GM19372 (cell line): ENCODE data around the gene LRRK2.
"Not testable (repeated sequence)": the region's sequence is repeated elsewhere in the genome, so short reads cannot be mapped to it uniquely, and the experiment has no call there.

ENCODE experiments used
- ATAC-seq: cut with Tn5 transposase; IDR thresholded peaks from one replicate; pipeline ENCODE4 v1.9.1; 2021; ENCODE audit warnings: mild to moderate bottlenecking, low read depth, moderate library complexity; ENCODE audit not compliant: unreplicated experiment

The LRRK2 gene

DNA sequence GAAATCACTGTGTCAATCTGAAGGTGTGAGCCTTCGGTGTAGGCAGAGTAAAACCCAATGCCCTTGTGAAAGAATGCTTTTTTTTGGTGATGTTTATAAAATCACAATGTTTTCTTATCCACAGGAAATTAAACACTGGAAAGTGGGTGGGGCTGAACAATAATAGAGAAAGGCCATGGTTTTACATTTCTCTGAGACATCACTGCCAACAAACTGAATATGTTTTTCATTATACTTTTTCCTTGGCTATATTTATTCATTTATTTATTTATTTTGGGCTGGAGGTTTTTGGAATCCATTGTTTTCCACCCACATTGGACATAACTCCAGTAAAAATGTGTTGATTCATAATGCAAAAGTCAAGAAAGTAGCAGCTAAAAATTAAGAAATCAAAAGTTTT lies 16.9 kb downstream of the LRRK2 start:
- no peak for ATAC-seq

DNA sequence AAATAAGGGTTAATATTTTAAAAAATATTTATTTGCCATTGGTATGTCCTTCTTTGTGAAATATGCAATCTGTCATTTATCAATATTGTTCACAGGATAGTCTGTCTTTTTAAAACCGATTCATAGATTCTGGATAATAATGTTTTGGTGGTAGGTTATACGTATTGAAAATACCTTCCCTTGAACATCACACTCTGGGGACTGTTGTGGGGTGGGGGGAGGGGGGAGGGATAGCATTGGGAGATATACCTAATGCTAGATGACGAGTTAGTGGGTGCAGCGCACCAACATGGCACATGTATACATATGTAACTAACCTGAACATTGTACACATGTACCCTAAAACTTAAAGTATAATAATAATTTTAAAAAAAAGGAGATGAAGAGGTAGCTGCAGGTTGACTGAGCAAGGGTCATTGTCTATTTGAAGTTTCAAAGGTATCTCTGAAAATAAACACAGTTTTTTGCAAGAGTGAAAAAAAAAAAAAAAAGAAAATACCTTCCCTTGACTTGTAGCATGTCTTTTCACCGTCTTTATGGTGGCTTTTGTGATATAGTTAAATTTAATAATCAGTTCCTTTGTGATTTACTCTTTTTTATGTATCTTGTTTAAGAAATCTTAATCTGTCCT lies 19.8 kb downstream of the LRRK2 start:
- ATAC-seq: not testable (repeated sequence)

DNA sequence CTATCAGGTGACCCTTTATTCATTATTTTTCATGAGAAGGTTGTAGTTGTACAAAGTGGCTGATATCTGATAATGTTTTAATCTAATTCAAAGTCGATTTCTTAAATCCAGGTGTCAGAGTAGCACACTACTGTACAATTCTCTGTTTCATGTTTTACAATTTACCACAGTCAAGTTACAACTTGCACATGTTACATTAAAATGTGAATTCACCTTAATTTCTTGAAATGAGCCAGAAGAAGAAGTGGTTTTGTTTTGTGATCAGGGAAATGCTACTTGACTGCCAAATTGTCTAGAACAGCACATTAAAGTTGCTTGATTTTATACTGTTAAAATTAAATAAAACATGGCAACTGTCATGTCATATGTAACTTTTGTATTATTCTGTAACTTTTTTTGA lies 23.2 kb downstream of the LRRK2 start:
- ATAC-seq: no peak

DNA sequence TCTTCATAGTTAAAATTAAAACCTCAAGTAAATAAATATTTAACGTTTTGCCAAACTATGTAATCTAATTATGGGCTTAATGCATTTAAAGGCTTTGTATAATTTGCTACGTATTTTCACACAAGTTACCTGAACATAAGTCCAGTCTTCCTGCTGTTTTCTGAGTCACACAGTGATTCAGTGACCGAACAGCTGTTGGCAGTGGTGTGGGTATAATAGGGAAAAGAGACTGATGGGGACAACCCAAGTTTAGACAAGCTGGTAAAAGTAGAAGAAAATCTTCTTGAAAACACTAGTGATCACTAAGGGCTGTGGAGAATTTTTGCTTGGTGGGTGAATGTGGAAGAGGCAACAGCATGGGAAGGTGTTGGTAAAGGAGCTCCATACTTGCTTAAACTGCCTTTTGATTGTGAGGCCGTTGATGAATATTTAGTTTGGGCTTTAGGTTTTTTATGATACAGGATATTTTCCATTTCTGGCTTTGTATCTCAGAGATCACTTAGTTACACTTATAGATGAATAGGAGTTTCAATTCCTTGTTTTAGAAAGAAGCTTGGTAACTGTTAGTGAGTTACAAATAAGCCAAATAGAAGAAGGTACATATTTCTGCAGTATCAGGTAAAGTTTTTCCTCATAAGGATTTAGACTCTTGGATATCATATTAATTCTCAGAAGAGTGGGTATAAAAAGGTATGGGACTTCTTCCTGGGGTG lies 23.9 kb downstream of the LRRK2 start:
- ATAC-seq: no peak

DNA sequence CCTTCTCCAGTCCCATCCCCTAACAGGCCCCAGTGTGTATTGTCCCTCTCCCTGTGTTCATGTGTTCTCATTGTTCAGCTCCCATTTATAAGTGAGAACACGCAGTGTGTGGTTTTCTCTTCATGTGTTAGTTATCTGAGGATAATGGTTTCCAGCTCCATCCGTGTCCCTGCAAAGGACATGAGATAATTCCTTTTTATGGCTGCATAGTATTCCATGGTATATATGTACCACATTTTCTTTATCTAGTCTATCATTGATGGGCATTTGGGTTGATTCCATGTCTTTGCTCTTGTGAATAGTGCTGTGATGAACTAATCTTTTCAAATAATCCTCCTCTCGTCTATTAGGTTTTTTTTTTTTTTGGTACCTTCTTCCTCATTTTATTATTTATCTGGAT lies 25.9 kb downstream of the LRRK2 start:
- ATAC-seq: not testable (repeated sequence)

DNA sequence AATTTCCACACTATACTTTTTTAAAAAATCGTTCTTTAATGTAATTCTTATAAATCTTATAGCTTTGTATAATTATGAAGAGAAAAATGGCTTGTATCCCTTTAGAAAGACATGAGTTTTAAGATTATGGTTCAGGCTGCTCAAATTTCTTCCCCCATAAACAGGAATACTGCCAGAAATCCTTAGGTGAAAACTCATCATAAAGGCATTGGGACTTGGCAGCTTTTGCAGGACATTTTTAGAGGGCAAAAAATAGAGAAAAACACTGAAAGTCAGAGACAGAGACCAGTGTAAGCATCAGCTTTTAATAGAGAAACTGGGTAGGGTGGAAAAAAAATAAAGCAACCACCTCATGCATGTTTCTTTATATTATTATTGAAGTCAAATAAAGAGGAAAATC lies 29.1 kb downstream of the LRRK2 start:
- no peak for ATAC-seq

DNA sequence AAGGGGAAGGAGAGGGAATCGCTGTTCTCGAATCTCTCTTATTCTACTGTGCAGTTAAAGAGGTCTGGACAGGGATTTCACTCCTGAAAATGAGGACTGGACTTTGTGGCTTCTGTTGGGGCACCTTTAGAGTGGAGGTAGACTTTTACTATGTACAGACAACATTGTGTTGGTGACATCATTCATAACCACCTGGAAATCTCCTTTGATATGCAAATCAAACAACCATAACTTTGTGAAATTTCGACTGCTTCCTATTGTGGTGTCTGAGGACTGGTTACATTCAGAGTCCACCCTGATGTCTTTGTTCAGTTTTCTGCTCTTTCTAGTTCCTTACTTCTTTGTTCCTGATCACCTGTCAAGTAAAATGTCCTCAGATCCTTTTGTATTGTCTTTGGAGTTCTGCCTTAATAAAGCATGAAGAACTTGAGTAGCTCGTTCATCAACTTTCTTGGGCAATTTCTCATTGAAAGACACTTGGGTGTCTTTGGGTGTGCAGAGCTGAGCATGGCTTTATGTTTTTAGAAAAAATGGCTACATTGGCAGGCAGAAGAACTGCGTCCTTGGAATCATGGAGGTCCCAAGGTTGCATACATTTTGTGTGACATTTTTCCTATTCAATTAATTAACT lies 29.8 kb downstream of the LRRK2 start:
- no peak for ATAC-seq

DNA sequence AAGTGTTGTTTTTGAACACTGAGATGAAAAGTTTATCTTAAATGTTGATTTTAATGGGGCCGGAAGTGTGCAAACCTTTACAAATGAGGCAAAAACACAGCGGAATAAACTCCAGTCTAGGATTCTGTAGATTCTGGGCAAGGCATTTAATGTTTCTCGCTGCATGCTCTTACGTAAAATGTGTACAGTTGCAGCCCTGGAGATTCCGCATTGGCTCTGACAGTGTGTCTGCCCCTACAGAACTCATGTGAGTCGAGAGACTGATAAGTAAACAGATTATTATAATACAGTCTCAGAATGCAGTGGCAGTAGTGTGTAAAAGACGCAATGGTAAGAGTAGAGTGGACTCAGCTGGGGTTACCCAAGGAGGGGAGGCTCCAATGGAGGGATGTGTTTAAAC lies 33.6 kb downstream of the LRRK2 start:
- no peak for ATAC-seq

DNA sequence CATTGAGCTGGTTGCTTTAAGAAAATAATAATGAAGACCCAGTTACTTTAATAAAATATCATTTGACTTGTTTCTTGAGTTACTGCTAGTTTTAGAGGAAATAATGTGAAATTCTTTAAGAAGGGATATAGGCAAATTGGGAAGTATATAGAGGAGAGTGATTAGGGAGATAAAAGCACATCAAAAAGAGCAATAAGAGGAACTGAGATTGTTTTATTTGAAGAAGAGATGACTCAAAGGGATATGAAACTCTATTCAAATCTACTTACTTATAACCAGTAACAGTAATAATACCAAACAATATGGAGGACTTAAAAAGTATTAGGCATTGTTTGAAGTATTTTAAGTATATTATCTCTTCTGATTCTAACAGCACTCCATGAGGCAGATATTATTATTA lies 37.1 kb downstream of the LRRK2 start:
- peak; percentile 65 for ATAC-seq

DNA sequence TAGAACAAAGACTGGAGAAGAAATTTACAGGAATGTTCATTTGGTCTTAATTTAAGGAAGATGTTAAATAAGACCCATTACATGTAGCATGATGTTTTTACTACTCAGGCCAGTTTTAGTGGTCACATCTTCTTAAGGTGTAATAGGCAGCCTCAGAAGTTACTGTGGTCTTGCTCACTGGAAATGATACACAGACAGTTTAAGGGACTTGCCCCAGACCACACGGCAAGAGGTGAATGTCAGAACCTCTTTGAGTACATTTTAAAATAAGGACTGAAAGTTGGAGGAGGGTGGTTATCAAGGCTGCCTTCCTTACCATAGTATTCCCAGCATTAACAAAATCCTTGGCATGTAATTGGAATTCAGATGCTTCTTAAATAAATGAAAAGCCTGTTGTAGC lies 37.9 kb downstream of the LRRK2 start:
- peak; percentile 85 for ATAC-seq

DNA sequence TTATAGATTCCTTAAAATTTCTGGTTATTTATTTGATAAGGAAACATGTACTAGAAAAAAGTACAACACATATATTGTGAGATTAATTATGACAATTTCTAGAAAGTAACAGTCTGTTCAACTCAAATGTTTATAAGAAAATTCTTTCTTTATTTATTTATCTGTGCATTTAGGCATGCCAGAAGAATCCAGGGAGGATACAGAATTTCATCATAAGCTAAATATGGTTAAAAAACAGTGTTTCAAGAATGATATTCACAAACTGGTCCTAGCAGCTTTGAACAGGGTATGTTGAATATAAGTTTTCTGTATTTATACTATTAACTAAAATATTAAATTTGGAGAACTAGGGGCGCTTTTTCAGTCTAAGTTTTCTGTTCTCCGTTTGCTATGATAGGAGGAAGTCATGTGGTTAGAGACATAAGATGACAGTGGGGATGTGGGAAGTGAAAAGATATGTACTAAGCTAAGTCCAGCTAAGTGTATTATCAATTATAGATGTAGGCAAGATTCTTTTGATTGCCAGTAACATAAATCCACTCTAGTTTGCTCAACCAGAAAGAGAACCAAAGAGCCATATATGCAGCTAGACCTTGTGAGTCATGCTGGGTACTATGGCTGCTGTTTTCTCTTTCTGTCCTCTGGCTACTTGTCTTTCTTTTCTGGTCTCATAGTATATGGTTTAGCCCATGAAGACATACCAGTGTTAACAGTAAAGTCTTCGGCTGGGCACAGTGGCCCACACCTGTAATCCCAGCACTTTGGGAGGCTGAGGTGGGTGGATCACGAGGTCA lies 39.0 kb downstream of the LRRK2 start:
- ATAC-seq: peak; percentile 36

DNA sequence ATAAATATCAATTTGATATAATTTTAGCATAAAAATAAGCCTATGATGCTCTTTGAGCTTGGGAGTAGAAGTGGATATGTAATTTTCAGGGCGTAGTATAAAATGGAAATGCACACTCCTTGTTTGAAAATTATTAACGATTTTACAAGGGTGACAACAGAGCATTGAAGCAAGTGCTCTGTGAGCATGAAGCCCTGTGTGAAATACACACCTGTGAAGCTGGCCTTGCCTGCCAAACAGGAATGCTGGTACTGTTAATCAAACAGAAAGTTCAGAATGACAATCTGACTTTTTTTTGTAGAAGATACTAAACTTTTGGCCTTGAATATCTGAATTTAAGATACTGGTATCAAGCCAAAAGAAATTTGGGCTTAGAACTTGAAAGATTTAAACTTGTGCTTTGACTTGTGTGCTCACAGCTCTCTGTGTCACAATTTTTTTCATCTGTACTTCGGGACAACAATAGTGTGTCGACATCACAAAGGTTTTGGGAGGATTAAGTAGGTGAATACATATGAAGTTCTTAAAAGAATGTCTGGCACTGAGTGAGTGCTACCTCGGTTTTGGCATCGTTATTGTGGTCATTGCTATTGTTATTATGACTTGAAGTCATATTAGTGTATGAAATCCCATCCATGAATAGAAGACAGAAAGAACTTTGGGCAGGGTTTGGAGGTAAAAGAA lies 47.3 kb downstream of the LRRK2 start:
- ATAC-seq: no peak

DNA sequence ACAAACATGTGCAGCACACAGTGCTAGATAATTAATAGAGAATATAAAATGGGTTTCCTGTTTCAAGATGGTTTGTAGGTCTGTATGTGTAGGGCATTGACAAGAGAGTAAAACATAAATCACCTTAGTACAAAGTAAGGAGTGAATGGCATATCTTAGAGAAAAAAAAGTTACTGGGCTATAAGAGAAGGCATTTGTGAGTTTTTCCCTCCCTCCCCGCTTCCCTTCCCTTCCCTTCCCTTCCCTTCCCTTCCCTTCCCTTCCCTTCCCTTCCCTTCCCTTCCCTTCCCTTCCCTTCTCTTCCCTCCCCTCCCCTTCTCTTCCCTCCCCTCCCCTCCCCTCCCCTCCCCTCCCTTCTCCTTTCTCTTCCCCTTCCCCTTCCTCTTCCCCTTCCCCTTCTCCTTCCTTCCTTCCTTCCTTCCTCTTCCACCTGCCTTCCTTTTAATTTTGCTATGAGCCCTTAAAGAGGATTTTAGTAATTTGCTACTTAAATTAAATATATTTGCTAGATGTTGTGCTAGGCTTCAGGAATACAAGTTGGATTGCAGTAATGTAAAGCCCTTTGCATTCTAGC lies 57.1 kb downstream of the LRRK2 start:
- no peak for ATAC-seq

DNA sequence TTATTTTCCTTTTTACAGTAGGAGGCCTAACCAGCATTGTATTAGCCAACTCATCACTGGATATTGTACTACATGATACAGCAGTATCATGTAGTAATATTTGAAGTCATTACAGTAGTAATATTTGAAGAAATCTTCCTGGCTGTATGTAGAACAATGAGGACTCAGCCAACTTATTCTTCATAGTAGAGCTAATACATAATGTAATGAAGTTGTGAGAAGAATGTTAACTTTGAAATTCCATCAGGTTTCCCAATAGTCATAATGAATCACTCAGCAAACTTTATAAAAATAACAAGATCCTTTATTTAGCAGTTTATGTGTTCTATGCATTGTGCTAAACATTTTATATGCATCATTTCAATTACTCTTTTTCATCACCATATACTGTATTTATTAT lies 61.8 kb downstream of the LRRK2 start:
- no peak for ATAC-seq

DNA sequence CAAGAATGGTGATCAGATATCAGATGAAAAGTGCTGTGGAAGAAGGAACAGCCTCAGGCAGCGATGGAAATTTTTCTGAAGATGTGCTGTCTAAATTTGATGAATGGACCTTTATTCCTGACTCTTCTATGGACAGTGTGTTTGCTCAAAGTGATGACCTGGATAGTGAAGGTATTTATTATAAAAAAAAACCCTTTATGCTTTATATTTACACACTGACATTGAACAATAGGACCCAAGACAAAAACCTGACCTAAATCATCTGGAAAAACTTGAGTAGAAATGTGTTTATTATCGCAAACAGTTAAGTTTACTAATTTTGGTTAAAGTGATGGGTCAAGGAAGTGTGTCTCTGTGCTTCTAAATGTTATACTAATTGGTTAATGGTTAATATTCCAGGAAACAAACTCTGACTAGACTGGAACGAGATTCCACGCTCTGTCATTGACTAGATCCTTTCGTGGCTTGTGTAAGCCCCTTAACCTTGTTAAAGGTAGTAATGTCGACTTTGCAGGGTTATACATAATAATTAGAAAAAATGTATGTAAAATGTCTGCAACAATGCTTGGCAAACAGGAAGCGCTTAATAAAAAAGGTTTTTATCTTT lies 62.7 kb downstream of the LRRK2 start:
- ATAC-seq: no peak

DNA sequence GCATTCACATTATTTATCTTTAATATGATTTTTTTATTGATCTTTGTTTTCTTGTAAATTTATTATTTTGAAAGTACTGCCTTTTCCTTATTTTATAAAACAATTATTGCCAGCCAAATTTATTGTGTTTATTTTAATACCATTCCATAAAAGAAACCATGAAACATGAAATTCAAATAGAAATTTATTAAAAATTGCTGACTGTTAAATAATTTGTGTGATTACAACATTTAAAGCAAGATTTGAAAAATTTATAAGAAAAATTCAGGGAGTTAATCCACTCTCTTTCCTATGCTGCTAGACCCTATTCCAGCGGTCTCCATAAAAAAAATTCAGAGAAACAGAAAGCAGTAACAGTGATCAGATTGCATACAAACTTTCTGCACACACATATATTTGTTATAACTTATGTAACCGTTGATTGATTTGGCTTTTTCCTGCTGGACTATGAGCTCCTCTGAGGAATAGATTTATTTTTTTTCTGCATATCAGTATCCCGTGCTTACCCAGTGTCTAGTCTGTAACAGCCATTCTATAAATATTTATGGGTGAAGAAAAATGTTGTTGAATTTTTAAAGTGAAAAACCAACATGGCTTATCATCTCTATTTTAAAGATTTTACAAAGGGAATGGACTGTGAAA lies 68.1 kb downstream of the LRRK2 start:
- no peak for ATAC-seq

DNA sequence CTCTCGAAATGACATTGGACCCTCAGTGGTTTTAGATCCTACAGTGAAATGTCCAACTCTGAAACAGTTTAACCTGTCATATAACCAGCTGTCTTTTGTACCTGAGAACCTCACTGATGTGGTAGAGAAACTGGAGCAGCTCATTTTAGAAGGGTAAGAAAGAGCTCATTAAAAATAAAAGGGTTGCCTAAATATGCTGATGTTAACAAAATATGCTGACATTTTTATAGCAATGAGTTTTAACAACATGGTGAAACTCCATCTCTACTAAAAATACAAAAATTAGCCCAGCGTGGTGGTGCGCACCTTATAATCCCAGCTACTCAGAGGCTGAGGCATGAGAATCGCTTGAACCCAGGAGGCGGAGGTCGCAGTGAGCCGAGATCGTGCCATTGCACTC lies 73.5 kb downstream of the LRRK2 start:
- no peak for ATAC-seq

DNA sequence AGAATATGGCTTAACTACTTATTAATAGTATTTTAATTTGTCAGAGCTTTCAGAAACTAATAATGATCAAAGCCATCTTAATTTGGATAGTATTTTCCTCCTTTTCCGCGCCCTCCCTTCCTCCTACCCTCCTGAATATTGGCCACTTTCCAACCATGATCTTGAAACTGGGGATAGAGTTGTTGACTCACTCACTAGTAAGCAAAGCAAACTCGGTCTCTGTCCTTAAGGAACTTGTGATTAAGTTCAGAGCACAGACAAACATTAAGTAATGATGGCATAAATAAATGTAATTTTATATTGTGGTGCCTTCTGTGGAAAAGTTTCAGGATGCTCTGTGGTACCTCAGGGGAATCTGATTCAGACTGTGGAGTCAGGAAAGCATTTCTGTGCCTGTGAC lies 75.7 kb downstream of the LRRK2 start:
- no peak for ATAC-seq

DNA sequence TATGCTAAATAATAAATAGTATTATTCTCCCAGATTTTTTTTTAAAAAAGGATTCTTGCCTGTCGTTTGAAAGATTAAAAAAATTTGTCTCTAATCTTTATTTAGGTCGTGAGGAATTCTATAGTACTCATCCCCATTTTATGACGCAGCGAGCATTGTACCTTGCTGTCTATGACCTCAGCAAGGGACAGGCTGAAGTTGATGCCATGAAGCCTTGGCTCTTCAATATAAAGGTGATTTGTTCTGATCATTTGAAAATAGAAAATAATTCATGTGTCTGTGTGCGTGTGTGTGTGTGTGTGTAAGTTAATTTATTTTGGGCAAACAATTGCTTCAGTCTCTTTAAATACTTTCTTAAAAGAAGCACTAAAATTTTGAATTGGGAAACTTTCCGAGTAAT lies 84.2 kb downstream of the LRRK2 start:
- no peak for ATAC-seq
